Measurements from ENCODE around the gene ZNF420. TPM values are rescaled to one million over a fixed set of nuclear protein-coding genes. Genes with fewer than 3 reads are reported as not detected.
"Not testable (repeated sequence)": the region's sequence is repeated elsewhere in the genome, so short reads cannot be mapped to it uniquely, and the experiment has no call there.

ZNF420 gene
- total RNA-seq, 1 experiment from 2014 or later = not detected

- H3K79me2 ChIP-seq (ENCODE audit: insufficient read depth, low read length) = no peaks in the 10 kb centered on the region
- H3K4me1 ChIP-seq (ENCODE audit: control insufficient read depth in 1 of 2, insufficient read depth in 2 of 2, low read length in 2 of 2) = no peaks in the 10 kb centered on the region
- H4K20me1 ChIP-seq (ENCODE audit: insufficient read depth) = no peaks in the 10 kb centered on the region
- POLR2A ChIA-PET = no interaction called here
- no TSS peak for BruUV-seq (replicated peaks)
- CTCF ChIA-PET = no interaction called here
- no peak overlapping the region for H3K4me2 ChIP-seq (ENCODE audit: low read length)
- no peaks in the 10 kb centered on the region for H3K9me2 ChIP-seq (ENCODE audit: insufficient read depth)
- no peak overlapping the region for H3K9ac ChIP-seq (ENCODE audit: low read length)
- no peaks in the 10 kb centered on the region for H3K27me3 ChIP-seq (ENCODE audit: insufficient read depth, low read length)
- ATAC-seq (no peak), DNase-seq (ENCODE audit: low read depth, low spot score) (no peak)
- RAD21 ChIA-PET (ENCODE audit: low non-redundant PET in 1 of 2, low total read pairs in 2 of 2, uncharacterized antibody in 2 of 2, unreplicated experiment in 2 of 2) = no interaction called here
- H3K36me3 ChIP-seq (ENCODE audit: control insufficient read depth in 1 of 2, insufficient read depth in 2 of 2, low read length in 2 of 2) = no peaks in the 10 kb centered on the region
- TF ChIP-seq, protein P1, sequence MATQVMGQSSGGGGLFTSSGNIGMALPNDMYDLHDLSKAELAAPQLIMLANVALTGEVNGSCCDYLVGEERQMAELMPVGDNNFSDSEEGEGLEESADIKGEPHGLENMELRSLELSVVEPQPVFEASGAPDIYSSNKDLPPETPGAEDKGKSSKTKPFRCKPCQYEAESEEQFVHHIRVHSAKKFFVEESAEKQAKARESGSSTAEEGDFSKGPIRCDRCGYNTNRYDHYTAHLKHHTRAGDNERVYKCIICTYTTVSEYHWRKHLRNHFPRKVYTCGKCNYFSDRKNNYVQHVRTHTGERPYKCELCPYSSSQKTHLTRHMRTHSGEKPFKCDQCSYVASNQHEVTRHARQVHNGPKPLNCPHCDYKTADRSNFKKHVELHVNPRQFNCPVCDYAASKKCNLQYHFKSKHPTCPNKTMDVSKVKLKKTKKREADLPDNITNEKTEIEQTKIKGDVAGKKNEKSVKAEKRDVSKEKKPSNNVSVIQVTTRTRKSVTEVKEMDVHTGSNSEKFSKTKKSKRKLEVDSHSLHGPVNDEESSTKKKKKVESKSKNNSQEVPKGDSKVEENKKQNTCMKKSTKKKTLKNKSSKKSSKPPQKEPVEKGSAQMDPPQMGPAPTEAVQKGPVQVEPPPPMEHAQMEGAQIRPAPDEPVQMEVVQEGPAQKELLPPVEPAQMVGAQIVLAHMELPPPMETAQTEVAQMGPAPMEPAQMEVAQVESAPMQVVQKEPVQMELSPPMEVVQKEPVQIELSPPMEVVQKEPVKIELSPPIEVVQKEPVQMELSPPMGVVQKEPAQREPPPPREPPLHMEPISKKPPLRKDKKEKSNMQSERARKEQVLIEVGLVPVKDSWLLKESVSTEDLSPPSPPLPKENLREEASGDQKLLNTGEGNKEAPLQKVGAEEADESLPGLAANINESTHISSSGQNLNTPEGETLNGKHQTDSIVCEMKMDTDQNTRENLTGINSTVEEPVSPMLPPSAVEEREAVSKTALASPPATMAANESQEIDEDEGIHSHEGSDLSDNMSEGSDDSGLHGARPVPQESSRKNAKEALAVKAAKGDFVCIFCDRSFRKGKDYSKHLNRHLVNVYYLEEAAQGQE (IDR thresholded peaks at IDR 0.05; ENCODE audit: low read depth) = no peak
- TF ChIP-seq EZH2phosphoT487 (IDR thresholded peaks at IDR 0.05; ENCODE audit: borderline replicate concordance) = no peak
- peaks cover 13 to 16% of the 10 kb centered on the region in 2 experiments; a peak in 2 of 4 replicates for H3K9me3 ChIP-seq (ENCODE audit: control insufficient read depth in 1 of 2, insufficient read depth in 1 of 2, low read depth in 1 of 2, low read length in 2 of 2)
- no peak overlapping the region for H2AFZ ChIP-seq (ENCODE audit: low read depth, low read length, poor library complexity, severe bottlenecking)
- no peak overlapping the region for H3K27ac ChIP-seq (ENCODE audit: low read depth, low read length)
- no peak overlapping the region for H3K4me3 ChIP-seq (replicated peaks in 1 of 2; ENCODE audit: low read depth in 1 of 2, low read length in 2 of 2)
- intact Hi-C loops (cut with micrococcal nuclease) = no loop called here
Measured at GRCh38 chr19:37098570-37098969, 20.3 kb downstream of the ZNF420 start.

DNA sequence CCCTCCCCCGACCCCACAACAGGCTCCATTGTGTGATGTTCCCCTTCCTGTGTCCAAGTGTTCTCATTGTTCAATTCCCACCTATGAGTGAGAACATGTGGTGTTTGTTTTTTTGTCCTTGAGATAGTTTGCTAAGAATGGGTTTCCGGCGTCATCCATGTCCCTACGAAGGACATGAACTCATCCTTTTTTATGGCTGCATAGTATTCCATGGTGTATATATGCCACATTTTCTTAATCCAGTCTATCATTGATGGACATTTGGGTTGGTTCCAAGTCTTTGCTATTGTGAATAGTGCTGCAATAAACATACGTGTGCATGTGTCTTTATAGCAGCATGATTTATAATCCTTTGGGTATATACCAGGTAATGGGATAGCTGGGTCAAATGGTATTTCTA is 25.9 kb downstream of the ZNF420 start:
- H3K27ac ChIP-seq (ENCODE audit: low read depth, low read length); CTCF ChIA-PET; H3K9ac ChIP-seq (ENCODE audit: low read length); H3K79me2 ChIP-seq (ENCODE audit: insufficient read depth, low read length); H3K4me2 ChIP-seq (ENCODE audit: low read length); DNase-seq (ENCODE audit: low read depth, low spot score); H3K4me1 ChIP-seq (ENCODE audit: control insufficient read depth in 1 of 2, insufficient read depth in 2 of 2, low read length in 2 of 2); H3K4me3 ChIP-seq (replicated peaks in 1 of 2; ENCODE audit: low read depth in 1 of 2, low read length in 2 of 2); H2AFZ ChIP-seq (ENCODE audit: low read depth, low read length, poor library complexity, severe bottlenecking); ATAC-seq; H3K9me3 ChIP-seq (ENCODE audit: control insufficient read depth in 1 of 2, insufficient read depth in 1 of 2, low read depth in 1 of 2, low read length in 2 of 2); intact Hi-C loops (cut with micrococcal nuclease); H3K36me3 ChIP-seq (ENCODE audit: control insufficient read depth in 1 of 2, insufficient read depth in 2 of 2, low read length in 2 of 2); H4K20me1 ChIP-seq (ENCODE audit: insufficient read depth); H3K27me3 ChIP-seq (ENCODE audit: insufficient read depth, low read length); POLR2A ChIA-PET; BruUV-seq (replicated peaks); H3K9me2 ChIP-seq (ENCODE audit: insufficient read depth); RAD21 ChIA-PET (ENCODE audit: low non-redundant PET in 1 of 2, low total read pairs in 2 of 2, uncharacterized antibody in 2 of 2, unreplicated experiment in 2 of 2): not testable (repeated sequence)
